Measurements from ENCODE around the gene RNF121.

DNA sequence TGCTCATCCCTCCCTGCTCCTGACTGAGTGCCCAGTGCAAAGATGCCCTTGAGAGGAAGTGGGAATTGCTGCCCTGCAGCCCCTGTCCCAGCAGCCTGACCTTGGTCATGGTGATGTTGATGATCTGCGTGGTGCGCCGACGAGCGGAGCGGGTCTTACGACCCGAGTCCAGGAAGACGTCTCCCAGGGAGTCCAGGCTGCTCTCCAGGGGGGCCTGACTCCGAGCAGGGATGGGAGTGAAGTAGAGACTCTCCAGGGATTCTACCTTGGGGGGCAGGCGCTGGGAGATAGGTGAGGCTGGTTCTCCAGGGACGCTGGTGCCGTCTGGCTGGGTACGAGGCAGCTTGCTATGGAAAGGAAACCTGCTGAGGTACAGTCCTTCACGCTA is 78.2 kb downstream of the RNF121 start:
- TF ChIP-seq, protein P1, sequence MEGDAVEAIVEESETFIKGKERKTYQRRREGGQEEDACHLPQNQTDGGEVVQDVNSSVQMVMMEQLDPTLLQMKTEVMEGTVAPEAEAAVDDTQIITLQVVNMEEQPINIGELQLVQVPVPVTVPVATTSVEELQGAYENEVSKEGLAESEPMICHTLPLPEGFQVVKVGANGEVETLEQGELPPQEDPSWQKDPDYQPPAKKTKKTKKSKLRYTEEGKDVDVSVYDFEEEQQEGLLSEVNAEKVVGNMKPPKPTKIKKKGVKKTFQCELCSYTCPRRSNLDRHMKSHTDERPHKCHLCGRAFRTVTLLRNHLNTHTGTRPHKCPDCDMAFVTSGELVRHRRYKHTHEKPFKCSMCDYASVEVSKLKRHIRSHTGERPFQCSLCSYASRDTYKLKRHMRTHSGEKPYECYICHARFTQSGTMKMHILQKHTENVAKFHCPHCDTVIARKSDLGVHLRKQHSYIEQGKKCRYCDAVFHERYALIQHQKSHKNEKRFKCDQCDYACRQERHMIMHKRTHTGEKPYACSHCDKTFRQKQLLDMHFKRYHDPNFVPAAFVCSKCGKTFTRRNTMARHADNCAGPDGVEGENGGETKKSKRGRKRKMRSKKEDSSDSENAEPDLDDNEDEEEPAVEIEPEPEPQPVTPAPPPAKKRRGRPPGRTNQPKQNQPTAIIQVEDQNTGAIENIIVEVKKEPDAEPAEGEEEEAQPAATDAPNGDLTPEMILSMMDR (conservative IDR thresholded peaks at IDR 0.05): no peak
- no peak for TF ChIP-seq ZFX (IDR thresholded peaks at IDR 0.05)

Data from C4-2B (cell line).